NCI-H446 (cell line): ENCODE data around the gene SPATA32.

Experiments used
- DNase-seq, 2 experiments: peaks; one replicate each; lab custom pipeline; 2025; lab: John Stamatoyannopoulos, UW

Gene SPATA32

DNA sequence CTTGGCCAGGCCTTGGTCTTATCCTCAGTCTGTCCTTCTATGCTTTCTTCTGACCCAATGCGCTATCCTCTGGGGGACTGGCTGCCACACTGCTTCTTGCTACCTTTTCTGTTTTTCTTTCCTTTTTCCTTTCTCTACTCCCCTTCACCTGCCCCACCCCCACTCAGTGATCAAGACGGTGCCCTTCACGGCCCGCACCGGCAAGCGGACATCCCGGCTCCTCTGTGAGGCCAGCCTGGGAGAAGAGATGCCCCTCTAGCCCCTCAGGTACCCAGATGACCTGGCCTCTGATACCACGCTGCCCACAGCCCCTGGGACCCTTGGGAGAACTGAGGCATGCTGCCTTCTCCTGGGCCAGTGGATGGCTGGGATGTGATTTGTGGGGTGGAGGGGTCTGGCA is 15.6 kb downstream of the SPATA32 start:
- DNase-seq = no peak

GRCh38 chr17:45244725-45245656 is 16.9 kb downstream of the SPATA32 start:
- no peak for DNase-seq

DNA sequence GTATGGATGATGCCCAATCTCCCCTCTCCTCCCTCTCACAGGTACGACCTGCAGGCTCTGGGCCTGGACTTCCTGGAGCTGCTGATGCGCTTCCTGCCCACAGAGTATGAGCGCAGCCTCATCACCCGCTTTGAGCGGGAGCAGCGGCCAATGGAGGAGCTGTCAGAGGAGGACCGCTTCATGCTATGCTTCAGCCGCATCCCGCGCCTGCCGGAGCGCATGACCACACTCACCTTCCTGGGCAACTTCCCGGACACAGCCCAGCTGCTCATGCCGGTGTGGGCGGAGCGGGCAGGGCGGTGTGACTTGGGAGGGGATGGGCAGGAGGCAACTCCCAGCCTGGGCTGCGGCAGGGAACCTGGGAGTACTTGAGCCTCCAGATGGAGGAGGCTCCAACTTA is 18.1 kb downstream of the SPATA32 start:
- no peak for DNase-seq

DNA sequence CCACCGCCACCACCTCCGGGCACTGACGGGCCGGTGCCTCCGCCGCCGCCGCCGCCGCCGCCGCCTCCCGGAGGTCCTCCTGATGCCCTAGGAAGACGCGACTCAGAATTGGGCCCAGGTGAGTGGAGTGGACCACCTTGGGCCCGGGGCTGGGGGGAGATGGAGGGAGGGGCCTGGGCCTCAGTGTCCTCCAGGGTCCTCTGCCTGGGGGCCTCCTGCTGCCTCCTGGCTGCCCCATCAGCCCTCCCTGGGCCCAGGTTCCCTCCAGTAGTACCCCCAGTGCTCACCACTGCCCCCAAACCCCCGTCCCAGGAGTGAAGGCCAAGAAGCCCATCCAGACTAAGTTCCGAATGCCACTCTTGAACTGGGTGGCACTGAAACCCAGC is 19.9 kb downstream of the SPATA32 start:
- DNase-seq = no peak

- no peak for DNase-seq
These were observed 20.4 kb downstream of the SPATA32 start for GRCh38 chr17:45241328-45242028.

GRCh38 chr17:45240905-45241327 is 21.0 kb downstream of the SPATA32 start:
- no peak for DNase-seq

GRCh38 chr17:45238155-45238774 is 23.6 kb downstream of the SPATA32 start:
- DNase-seq = no peak

DNA sequence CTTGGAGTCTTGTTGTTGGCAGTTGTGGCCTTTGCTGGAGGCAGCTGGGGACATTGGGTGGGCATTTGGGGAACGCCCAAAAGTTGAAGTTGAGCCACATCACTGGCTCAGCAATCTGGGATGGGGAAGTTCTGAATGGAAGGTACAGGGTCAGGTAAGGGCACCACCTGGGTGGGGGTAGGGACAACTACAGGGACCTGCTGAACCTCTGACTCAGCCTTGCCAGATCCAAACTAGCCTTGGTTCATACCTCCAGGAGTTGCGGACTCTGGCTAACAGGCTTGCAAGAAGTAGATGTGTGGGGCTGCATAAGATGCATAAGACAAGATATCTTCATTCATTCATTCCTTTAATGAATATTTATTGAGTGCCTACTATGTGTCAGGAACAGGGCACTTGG is 24.2 kb downstream of the SPATA32 start:
- no peak for DNase-seq

- no peak for DNase-seq
These were observed 25.6 kb downstream of the SPATA32 start for GRCh38 chr17:45236282-45236606.

- peak; percentile 13 to 63 for DNase-seq
These were observed 26.2 kb downstream of the SPATA32 start for GRCh38 chr17:45235416-45236281.

DNA sequence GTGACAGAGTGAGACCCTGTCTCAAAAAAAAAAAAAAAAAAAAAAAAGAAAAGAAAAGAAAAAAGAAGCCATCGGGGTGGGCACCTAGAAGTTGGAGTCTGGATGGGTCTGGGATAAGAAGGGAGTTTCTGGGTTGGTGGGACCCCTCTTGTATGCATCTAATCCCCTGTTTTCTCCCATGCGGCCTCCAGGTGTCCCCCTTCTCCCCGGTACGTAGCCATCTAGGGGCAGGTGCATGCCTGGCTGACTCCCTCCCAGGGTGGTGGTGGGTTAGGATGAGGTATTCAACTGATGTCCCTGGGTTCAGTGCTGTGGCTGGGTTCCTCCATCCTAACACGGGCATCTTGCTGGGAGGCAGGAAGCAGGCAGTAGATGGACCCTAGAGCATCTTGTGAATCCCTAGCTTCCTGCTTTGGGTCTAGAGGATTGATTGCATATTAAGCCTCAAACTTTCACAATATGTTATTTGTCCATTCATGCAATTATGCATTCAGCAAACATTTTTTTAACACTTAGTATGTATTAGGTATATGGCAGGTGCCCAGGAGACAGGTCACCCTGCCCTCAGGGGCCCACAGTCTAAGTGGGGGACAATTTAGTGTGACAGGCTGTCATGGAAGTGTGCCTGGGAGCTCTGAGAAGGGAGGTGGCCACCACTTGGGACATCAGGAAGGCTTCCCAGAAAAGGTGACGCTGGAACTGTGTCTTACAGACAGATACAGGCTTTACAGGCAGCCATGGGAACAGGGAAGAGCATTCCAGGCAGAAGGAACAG is 27.1 kb downstream of the SPATA32 start:
- DNase-seq = no peak

GRCh38 chr17:45233423-45233924 is 28.4 kb downstream of the SPATA32 start:
- DNase-seq = no peak

DNA sequence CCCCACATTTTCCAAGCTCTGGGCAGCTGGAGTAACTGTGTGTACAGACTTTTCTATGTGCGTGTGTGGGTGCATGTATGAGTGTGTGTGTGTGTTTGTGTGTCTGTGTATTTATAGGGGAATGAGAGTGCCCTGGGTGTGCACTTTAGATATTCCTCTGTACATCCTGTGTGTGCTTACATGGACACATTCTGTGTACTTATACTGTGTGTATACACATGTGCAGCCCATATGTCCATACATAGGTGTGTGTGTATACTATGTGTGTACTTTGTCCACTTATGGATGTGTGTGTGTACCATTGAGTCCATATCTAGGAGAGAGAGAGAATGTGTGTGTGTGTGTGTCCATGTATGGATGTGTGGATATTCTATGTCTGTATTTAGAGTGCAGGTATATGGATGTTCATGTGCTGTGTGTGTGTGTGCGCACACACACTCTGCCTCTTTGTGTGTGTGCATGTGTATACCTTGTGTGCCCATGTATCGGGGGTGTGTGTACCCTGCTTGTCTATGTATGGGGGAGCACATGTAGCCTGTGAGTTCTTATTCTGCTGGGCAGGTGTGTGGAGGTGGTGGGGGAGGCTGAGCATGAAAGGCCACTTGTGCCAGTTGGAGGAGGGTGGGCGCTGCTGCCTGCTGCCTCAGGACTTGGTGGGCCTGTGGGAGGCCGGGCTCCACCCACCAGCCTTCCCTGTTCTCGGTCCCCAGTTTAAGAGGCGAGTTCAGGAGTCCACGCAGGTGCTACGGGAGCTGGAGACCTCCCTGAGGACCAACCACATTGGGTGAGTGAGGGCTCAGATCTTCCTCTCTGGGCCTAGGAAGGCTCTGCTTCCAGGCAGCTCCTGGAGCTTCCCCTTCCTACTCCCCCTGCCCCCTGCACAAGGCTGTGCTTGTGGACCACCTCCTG is 29.1 kb downstream of the SPATA32 start:
- no peak for DNase-seq

- no peak for DNase-seq
These were observed 30.3 kb downstream of the SPATA32 start for GRCh38 chr17:45231481-45232116.

- peak in 1 of 2 experiments; percentile 76 for DNase-seq
These were observed 31.0 kb downstream of the SPATA32 start for GRCh38 chr17:45230787-45231480.

DNA sequence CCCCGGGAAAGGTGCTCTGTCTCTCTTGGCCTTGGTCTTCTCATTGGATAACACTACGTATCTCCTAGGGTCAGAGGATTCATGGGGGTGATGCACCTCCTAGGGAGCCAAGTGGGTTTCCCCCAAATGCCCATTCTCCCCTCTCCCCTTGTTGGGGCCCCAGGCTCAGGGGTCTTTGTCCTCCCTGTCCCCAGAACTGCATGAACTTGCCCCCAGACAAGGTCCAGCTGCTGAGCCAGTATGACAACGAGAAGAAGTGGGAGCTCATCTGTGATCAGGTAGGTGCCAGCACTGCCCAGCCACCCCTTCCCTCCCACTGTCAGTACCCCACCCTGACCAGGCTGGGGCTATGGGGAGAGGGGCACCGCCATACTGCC is 31.5 kb downstream of the SPATA32 start:
- DNase-seq = no peak

DNA sequence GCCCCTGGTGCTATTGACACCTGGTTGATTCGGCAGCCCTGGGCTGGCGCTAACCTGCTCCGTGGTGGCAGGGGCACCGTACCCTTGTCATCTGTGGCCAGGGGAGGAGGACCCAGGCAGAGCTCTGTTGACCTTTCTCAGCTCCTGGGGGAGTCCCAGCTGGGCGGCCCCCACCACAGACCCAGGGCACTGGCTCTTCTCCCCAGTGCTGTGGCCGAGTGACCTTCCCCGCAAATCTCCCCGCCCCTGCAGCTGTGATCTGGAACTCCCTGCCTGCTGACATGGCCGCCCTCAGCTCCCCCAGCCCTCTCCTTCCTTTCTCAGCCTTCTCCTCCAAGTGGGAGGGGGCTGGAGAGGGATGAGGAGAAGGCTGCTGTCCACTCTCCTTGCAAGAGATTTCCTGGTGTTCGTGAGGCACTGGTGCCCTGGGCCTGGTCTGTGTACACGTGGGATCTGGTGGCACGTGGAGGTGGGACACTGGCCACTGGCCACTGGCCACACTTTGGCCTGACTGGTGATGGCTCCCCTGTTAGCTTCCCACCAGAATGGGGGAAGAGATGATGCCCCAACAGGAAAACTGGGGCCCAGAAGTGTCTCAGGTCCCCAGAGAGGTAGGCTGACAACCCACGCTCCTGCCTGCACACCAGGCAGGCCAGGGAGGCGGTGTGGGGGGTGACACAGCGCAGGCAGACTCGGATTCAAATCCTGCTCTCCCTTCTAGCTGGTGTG is 32.0 kb downstream of the SPATA32 start:
- no peak for DNase-seq
